ENCODE measurements around the gene HSPA12A. TPM values are rescaled to one million over a fixed set of nuclear protein-coding genes. Genes with fewer than 3 reads are reported as not detected.
A peak's percentile ranks its signal among the peaks of the same experiment; 100 is the strongest.

The HSPA12A gene
- total and polyA plus RNA-seq, 2 of the 13 experiments (the other 11 are each of a cell fraction or from before 2014, with no cell fraction given): 6.4 to 13.6 TPM

GRCh38 chr10:116694927-116695268 is 47.5 kb downstream of the HSPA12A start (continued):
- TF ChIP-seq, protein P1, sequence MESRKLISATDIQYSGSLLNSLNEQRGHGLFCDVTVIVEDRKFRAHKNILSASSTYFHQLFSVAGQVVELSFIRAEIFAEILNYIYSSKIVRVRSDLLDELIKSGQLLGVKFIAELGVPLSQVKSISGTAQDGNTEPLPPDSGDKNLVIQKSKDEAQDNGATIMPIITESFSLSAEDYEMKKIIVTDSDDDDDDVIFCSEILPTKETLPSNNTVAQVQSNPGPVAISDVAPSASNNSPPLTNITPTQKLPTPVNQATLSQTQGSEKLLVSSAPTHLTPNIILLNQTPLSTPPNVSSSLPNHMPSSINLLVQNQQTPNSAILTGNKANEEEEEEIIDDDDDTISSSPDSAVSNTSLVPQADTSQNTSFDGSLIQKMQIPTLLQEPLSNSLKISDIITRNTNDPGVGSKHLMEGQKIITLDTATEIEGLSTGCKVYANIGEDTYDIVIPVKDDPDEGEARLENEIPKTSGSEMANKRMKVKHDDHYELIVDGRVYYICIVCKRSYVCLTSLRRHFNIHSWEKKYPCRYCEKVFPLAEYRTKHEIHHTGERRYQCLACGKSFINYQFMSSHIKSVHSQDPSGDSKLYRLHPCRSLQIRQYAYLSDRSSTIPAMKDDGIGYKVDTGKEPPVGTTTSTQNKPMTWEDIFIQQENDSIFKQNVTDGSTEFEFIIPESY (CRISPR knock-in tag; IDR thresholded peaks at IDR 0.05): no peak
- TF ChIP-seq, protein P2, sequence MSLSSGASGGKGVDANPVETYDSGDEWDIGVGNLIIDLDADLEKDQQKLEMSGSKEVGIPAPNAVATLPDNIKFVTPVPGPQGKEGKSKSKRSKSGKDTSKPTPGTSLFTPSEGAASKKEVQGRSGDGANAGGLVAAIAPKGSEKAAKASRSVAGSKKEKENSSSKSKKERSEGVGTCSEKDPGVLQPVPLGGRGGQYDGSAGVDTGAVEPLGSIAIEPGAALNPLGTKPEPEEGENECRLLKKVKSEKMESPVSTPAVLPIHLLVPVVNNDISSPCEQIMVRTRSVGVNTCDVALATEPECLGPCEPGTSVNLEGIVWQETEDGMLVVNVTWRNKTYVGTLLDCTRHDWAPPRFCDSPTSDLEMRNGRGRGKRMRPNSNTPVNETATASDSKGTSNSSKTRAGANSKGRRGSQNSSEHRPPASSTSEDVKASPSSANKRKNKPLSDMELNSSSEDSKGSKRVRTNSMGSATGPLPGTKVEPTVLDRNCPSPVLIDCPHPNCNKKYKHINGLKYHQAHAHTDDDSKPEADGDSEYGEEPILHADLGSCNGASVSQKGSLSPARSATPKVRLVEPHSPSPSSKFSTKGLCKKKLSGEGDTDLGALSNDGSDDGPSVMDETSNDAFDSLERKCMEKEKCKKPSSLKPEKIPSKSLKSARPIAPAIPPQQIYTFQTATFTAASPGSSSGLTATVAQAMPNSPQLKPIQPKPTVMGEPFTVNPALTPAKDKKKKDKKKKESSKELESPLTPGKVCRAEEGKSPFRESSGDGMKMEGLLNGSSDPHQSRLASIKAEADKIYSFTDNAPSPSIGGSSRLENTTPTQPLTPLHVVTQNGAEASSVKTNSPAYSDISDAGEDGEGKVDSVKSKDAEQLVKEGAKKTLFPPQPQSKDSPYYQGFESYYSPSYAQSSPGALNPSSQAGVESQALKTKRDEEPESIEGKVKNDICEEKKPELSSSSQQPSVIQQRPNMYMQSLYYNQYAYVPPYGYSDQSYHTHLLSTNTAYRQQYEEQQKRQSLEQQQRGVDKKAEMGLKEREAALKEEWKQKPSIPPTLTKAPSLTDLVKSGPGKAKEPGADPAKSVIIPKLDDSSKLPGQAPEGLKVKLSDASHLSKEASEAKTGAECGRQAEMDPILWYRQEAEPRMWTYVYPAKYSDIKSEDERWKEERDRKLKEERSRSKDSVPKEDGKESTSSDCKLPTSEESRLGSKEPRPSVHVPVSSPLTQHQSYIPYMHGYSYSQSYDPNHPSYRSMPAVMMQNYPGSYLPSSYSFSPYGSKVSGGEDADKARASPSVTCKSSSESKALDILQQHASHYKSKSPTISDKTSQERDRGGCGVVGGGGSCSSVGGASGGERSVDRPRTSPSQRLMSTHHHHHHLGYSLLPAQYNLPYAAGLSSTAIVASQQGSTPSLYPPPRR (CRISPR knock-in tag; IDR thresholded peaks at IDR 0.05; ENCODE audit: borderline replicate concordance): no peak
- no peak for TF ChIP-seq ISL2 (CRISPR knock-in tag; IDR thresholded peaks at IDR 0.05)
- no peak for TF ChIP-seq AGO1 (IDR thresholded peaks at IDR 0.05; ENCODE audit: low read depth, low read length, poor library complexity, severe bottlenecking)
- no peak for TF ChIP-seq ZFY (CRISPR knock-in tag; IDR thresholded peaks at IDR 0.05)
- TF ChIP-seq, protein P3, sequence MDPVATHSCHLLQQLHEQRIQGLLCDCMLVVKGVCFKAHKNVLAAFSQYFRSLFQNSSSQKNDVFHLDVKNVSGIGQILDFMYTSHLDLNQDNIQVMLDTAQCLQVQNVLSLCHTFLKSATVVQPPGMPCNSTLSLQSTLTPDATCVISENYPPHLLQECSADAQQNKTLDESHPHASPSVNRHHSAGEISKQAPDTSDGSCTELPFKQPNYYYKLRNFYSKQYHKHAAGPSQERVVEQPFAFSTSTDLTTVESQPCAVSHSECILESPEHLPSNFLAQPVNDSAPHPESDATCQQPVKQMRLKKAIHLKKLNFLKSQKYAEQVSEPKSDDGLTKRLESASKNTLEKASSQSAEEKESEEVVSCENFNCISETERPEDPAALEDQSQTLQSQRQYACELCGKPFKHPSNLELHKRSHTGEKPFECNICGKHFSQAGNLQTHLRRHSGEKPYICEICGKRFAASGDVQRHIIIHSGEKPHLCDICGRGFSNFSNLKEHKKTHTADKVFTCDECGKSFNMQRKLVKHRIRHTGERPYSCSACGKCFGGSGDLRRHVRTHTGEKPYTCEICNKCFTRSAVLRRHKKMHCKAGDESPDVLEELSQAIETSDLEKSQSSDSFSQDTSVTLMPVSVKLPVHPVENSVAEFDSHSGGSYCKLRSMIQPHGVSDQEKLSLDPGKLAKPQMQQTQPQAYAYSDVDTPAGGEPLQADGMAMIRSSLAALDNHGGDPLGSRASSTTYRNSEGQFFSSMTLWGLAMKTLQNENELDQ (CRISPR knock-in tag; IDR thresholded peaks at IDR 0.05; ENCODE audit: borderline replicate concordance): no peak
- no peak for TF ChIP-seq THAP7 (CRISPR knock-in tag; IDR thresholded peaks at IDR 0.05)
- TF ChIP-seq, protein P4, sequence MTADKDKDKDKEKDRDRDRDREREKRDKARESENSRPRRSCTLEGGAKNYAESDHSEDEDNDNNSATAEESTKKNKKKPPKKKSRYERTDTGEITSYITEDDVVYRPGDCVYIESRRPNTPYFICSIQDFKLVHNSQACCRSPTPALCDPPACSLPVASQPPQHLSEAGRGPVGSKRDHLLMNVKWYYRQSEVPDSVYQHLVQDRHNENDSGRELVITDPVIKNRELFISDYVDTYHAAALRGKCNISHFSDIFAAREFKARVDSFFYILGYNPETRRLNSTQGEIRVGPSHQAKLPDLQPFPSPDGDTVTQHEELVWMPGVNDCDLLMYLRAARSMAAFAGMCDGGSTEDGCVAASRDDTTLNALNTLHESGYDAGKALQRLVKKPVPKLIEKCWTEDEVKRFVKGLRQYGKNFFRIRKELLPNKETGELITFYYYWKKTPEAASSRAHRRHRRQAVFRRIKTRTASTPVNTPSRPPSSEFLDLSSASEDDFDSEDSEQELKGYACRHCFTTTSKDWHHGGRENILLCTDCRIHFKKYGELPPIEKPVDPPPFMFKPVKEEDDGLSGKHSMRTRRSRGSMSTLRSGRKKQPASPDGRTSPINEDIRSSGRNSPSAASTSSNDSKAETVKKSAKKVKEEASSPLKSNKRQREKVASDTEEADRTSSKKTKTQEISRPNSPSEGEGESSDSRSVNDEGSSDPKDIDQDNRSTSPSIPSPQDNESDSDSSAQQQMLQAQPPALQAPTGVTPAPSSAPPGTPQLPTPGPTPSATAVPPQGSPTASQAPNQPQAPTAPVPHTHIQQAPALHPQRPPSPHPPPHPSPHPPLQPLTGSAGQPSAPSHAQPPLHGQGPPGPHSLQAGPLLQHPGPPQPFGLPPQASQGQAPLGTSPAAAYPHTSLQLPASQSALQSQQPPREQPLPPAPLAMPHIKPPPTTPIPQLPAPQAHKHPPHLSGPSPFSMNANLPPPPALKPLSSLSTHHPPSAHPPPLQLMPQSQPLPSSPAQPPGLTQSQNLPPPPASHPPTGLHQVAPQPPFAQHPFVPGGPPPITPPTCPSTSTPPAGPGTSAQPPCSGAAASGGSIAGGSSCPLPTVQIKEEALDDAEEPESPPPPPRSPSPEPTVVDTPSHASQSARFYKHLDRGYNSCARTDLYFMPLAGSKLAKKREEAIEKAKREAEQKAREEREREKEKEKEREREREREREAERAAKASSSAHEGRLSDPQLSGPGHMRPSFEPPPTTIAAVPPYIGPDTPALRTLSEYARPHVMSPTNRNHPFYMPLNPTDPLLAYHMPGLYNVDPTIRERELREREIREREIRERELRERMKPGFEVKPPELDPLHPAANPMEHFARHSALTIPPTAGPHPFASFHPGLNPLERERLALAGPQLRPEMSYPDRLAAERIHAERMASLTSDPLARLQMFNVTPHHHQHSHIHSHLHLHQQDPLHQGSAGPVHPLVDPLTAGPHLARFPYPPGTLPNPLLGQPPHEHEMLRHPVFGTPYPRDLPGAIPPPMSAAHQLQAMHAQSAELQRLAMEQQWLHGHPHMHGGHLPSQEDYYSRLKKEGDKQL (CRISPR knock-in tag; IDR thresholded peaks at IDR 0.05; ENCODE audit: low read depth): no peak
- no peak for TF ChIP-seq TIGD3 (CRISPR knock-in tag; IDR thresholded peaks at IDR 0.05; ENCODE audit: borderline replicate concordance)
- TF ChIP-seq ZNF329 (CRISPR knock-in tag; IDR thresholded peaks at IDR 0.05; ENCODE audit: low read depth): no peak
- TF ChIP-seq ADNP (CRISPR knock-in tag; IDR thresholded peaks at IDR 0.05): no peak
- no peak for TF ChIP-seq ZNF317 (CRISPR knock-in tag; IDR thresholded peaks at IDR 0.05)
- TF ChIP-seq POLR2A (IDR thresholded peaks at IDR 0.05; ENCODE audit: insufficient read depth in 1 of 2, low read depth in 2 of 2, low read length in 2 of 2): 0 out of 4 replicates have a peak, but pooled peaks of 1 of the 2 experiments have one; percentile 8
